Ammon's horn (tissue), 1 donor: ENCODE measurements around the gene SLC30A3.

Experiments
- DNase-seq: peaks from one replicate; pipeline ENCODE4 v3.0.0-alpha.2; 2016; ENCODE audit warnings: low spot score

The SLC30A3 gene

GRCh38 chr2:27203741-27204140 is 59.1 kb downstream of the SLC30A3 start:
- DNase-seq: no peak
